Uterus (tissue), 2 donors: Measurements from ENCODE around the gene RARRES2.

Experiments
- CTCF ChIP-seq, 4 experiments: fragments of 200-600 bp in 2 of 4; fragments of 450-650 bp in 2 of 4; sonication (generic) in 2 of 4; IDR thresholded peaks; one replicate each; pipeline ENCODE4 v1.5.1; 2016 to 2019; ENCODE audit warnings: antibody characterized with exemption in 4 of 4, mild to moderate bottlenecking in 2 of 4, moderate library complexity in 1 of 4
- POLR2A ChIP-seq, 2 donors: fragments of 450-650 bp; IDR thresholded peaks; one replicate each; pipeline ENCODE4 v1.6.1; 2016; ENCODE audit warnings: antibody characterized with exemption in 2 of 2, mild to moderate bottlenecking in 1 of 2, moderate library complexity in 1 of 2

GRCh38 chr7:150311711-150312110, 29.7 kb downstream of the RARRES2 start:
- no peak for TF ChIP-seq CTCF (IDR thresholded peaks at IDR 0.05)
- no peak for TF ChIP-seq POLR2A (IDR thresholded peaks at IDR 0.05)
